Measurements from ENCODE around the gene MAD2L1BP.

MAD2L1BP gene

DNA sequence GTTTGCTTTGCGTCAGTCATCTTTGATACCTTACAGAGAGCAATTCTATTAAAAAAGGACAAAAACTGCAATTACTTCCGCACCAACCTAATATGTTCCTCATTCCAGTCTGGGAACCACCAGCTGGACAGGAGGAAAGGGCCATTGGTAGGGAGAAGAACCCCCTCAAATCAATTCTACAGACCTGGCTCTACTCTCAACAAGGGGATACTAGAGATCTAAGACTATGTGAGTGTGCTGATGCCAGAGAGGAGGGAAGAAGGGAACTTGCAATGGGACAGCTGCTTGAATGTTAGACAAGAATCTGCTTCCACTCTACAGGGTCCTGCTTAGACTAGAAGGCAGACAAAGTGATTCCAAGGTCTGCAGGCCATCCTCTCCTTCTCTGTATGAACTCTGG, 38.7 kb downstream of the MAD2L1BP start:
- TF ChIP-seq, protein P1, sequence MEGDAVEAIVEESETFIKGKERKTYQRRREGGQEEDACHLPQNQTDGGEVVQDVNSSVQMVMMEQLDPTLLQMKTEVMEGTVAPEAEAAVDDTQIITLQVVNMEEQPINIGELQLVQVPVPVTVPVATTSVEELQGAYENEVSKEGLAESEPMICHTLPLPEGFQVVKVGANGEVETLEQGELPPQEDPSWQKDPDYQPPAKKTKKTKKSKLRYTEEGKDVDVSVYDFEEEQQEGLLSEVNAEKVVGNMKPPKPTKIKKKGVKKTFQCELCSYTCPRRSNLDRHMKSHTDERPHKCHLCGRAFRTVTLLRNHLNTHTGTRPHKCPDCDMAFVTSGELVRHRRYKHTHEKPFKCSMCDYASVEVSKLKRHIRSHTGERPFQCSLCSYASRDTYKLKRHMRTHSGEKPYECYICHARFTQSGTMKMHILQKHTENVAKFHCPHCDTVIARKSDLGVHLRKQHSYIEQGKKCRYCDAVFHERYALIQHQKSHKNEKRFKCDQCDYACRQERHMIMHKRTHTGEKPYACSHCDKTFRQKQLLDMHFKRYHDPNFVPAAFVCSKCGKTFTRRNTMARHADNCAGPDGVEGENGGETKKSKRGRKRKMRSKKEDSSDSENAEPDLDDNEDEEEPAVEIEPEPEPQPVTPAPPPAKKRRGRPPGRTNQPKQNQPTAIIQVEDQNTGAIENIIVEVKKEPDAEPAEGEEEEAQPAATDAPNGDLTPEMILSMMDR (IDR thresholded peaks at IDR 0.05), result no peak
- no peaks in the 10 kb centered on the region for H3K9me3 ChIP-seq
- H3K27ac ChIP-seq, result no peak overlapping the region
- intact Hi-C loops (cut with DNase I; ENCODE audit: low total_unique reads), result no loop called here
- peaks cover 68 to 92% (median 84%) of the 10 kb centered on the region in 3 donors for H3K36me3 ChIP-seq
- no peak overlapping the region for H3K4me3 ChIP-seq
- H3K27me3 ChIP-seq, result no peaks in the 10 kb centered on the region
- H3K4me1 ChIP-seq, result peaks cover 0 to 20% (median 12%) of the 10 kb centered on the region in 4 donors
- DNase-seq, result no peak

DNA sequence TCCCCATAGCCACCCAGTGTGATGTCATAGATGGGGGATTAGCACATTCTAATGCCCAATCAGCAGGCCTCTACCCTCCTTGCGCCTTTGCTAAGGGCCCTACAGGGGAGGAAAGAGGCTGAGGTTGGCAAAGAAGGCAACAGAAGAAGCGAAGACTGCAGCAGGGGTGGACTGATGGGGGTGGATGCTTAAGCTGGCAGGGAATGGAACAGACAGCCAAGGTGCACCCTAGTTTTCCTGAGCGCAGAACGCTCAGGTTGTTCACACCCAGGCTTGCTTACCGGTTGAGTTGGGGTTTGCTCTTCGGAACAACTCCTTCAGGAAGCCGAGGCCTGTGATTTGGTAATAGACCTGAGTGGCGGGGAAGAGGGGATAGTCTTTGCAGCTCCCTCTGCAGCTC, 39.3 kb downstream of the MAD2L1BP start:
- no peaks in the 10 kb centered on the region for H3K27me3 ChIP-seq
- H3K36me3 ChIP-seq, result peaks cover 68 to 98% (median 91%) of the 10 kb centered on the region in 3 donors
- intact Hi-C loops (cut with DNase I; ENCODE audit: low total_unique reads), result loop anchor here (5.0 kb wide), 1 partner anchor 148 kb away; no protein-coding TSS in a partner anchor
- no peak overlapping the region for H3K4me3 ChIP-seq
- no peak overlapping the region for H3K27ac ChIP-seq
- H3K4me1 ChIP-seq, result peaks cover 0 to 14% (median 8%) of the 10 kb centered on the region in 4 donors
- no peaks in the 10 kb centered on the region for H3K9me3 ChIP-seq
- TF ChIP-seq, protein P1 (IDR thresholded peaks at IDR 0.05), result no peak
- DNase-seq, result no peak

DNA sequence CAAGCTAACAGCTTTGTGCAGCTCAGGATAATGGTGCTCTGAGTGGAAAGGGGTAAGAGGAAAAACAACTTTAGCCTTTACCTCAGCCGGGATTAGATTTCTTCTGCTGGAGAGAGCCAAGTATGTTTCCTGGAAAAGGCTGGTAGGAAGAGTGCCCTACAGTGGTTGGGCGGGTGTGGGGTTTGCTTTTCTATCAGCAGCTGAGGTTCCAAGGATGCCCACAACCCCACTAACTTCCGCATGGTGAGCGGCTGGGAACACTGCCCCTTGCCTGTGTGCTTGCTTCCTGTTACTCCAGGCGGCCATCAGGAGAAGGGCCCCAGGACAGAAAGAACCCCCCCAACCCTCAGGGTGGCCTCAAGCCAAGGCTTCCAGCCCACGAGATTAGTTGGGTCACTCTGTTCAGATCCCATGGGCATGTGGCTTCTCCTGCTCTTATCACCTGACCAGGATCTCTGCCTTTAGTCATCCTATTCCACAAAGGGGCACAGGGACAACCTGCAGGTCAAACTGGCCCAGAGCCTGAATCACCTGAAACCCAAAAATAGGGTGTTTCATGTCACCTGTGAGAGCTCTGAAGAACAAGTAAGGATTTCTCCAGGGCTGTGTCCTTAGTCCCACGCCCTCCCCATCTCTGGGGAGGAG, 41.4 kb downstream of the MAD2L1BP start:
- intact Hi-C loops (cut with DNase I; ENCODE audit: low total_unique reads), result loop anchor here (5.0 kb wide), 1 partner anchor 150 kb away; no protein-coding TSS in a partner anchor
- no peak overlapping the region for H3K4me3 ChIP-seq
- peaks cover 0 to under 1% (median 0%) of the 10 kb centered on the region in 4 donors for H3K4me1 ChIP-seq
- no peaks in the 10 kb centered on the region for H3K27me3 ChIP-seq
- peaks cover 57 to 94% (median 85%) of the 10 kb centered on the region in 3 donors for H3K36me3 ChIP-seq
- TF ChIP-seq, protein P1 (IDR thresholded peaks at IDR 0.05), result no peak
- no peak overlapping the region for H3K27ac ChIP-seq
- H3K9me3 ChIP-seq, result no peaks in the 10 kb centered on the region
- DNase-seq, result no peak

DNA sequence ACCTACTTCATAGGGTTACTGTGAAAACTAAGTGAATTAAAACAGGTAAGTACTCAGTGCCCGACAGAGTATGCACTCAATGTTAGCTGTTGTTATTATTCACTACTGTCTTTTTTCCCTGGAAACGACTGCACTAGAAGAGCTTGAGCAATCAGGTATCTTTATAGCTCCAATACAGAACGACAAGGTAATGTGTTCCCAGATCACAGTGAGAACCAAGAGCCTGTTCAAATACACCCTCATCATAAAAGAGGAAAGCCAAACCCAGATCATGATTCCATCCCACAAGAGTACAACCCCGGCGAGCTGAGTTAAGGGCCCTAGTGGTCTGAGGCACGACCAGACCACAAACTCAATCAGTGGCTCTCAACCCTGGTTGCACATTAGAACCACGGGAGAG, 42.1 kb downstream of the MAD2L1BP start:
- Histone ChIP-seq H3K27ac (no peak overlapping the region), H3K9me3 (no peaks in the 10 kb centered on the region), H3K4me3 (no peak overlapping the region), H3K27me3 (no peaks in the 10 kb centered on the region), H3K36me3 (peaks cover 50 to 87% (median 79%) of the 10 kb centered on the region in 3 donors), H3K4me1 (no peaks in the 10 kb centered on the region)
- TF ChIP-seq, protein P1 (IDR thresholded peaks at IDR 0.05), result no peak
- no peak for DNase-seq
- intact Hi-C loops (cut with DNase I; ENCODE audit: low total_unique reads), result loop anchor here (5.0 kb wide), 1 partner anchor 150 kb away; no protein-coding TSS in a partner anchor

DNA sequence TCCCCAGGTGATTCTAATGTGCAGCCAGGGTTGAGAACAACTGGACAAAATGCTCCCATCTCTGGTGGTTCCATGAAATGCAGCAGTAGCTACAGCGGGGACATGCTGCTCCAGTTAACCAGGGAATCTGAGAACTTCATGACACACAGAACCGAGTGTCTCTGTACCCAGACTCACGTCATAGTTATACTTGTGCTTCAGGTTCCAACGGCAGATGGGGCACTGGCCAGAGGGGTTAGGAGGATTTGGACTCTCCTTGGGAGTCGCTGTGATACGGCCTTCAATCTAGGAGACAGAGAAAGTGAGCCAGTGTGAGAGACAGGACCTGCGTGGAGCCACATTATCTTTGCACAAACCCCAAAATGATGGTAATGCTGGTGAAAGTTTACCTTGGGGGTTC, 42.7 kb downstream of the MAD2L1BP start:
- no peak for DNase-seq
- Histone ChIP-seq H3K4me1 (no peaks in the 10 kb centered on the region), H3K36me3 (peaks cover 50 to 85% (median 75%) of the 10 kb centered on the region in 3 donors), H3K4me3 (no peak overlapping the region), H3K27ac (no peak overlapping the region), H3K27me3 (no peaks in the 10 kb centered on the region), H3K9me3 (no peaks in the 10 kb centered on the region)
- TF ChIP-seq, protein P1 (IDR thresholded peaks at IDR 0.05), result no peak
- intact Hi-C loops (cut with DNase I; ENCODE audit: low total_unique reads), result loop anchor here (5.0 kb wide), 1 partner anchor 151 kb away; no protein-coding TSS in a partner anchor
